Endothelial cell (in vitro differentiated cells): ENCODE data around the gene CNTN6. TPM values are rescaled to one million over a fixed set of nuclear protein-coding genes. Genes with fewer than 3 reads are reported as not detected.

Experiments
- DNase-seq: peaks from one replicate; pipeline ENCODE4 v3.0.0; 2021; ENCODE audit warnings: low spot score
- H3K27ac Mint-ChIP-seq: one replicate; pipeline ENCODE4 v1.8.0; 2021; ENCODE audit warnings: mixed read lengths, inconsistent platforms; ENCODE audit not compliant: unreplicated experiment
- H3K27me3 Mint-ChIP-seq: one replicate; pipeline ENCODE4 v1.8.0; 2021; ENCODE audit warnings: mild to moderate bottlenecking, moderate library complexity, mixed read lengths, inconsistent platforms; ENCODE audit not compliant: unreplicated experiment
- H3K36me3 Mint-ChIP-seq: one replicate; pipeline ENCODE4 v1.8.0; 2021; ENCODE audit warnings: mild to moderate bottlenecking, low read depth, mixed read lengths, inconsistent platforms; ENCODE audit not compliant: unreplicated experiment
- H3K4me1 Mint-ChIP-seq: one replicate; pipeline ENCODE4 v1.8.0; 2021; ENCODE audit warnings: mild to moderate bottlenecking, mixed read lengths, inconsistent platforms; ENCODE audit not compliant: unreplicated experiment
- H3K4me3 Mint-ChIP-seq: one replicate; pipeline ENCODE4 v1.8.0; 2021; ENCODE audit warnings: mild to moderate bottlenecking, mixed read lengths, inconsistent platforms; ENCODE audit not compliant: unreplicated experiment
- H3K9me3 Mint-ChIP-seq: one replicate; pipeline ENCODE4 v1.8.0; 2021; ENCODE audit warnings: mixed read lengths, inconsistent platforms; ENCODE audit not compliant: unreplicated experiment
- CTCF ChIP-seq: fragments of 200-600 bp; sonication (generic); IDR thresholded peaks from one replicate; pipeline ENCODE4 v1.5.0; 2021; ENCODE audit warnings: antibody characterized with exemption; ENCODE audit not compliant: unreplicated experiment
- total RNA-seq: library from RNA; stranded (reverse); fragmentation: NEBNext Ultra II Directional; extraction: Animal tissue kit (Norgen Biotek cat#: 25700); gene quantifications from one replicate; pipeline ENCODE4 v1.2.1, GENCODE V29; 2021; ENCODE audit not compliant: unreplicated experiment

Gene CNTN6
- total RNA-seq, 1 donor from 2014 or later: not detected

- DNase-seq: no peak
- no peak for TF ChIP-seq CTCF
- H3K4me3 Mint-ChIP-seq: no peak overlapping the region
- H3K27ac Mint-ChIP-seq: no peak overlapping the region
- H3K27me3 Mint-ChIP-seq: no peaks in the 10 kb centered on the region
- no peaks in the 10 kb centered on the region for H3K4me1 Mint-ChIP-seq
- peaks cover 21% of the 10 kb centered on the region for H3K9me3 Mint-ChIP-seq
- H3K36me3 Mint-ChIP-seq: no peaks in the 10 kb centered on the region
Observed at GRCh38 chr3:1423566-1424089, 330.8 kb downstream of the CNTN6 start.

- DNase-seq: no peak
Observed at GRCh38 chr3:1439395-1439794, 346.6 kb downstream of the CNTN6 start.

GRCh38 chr3:1442271-1442670 is 349.4 kb downstream of the CNTN6 start:
- no peaks in the 10 kb centered on the region for H3K36me3 Mint-ChIP-seq
- TF ChIP-seq CTCF: no peak
- no peak for DNase-seq
- no peak overlapping the region for H3K4me3 Mint-ChIP-seq
- H3K4me1 Mint-ChIP-seq: no peaks in the 10 kb centered on the region
- H3K27ac Mint-ChIP-seq: no peak overlapping the region
- peaks cover 46% of the 10 kb centered on the region for H3K9me3 Mint-ChIP-seq
- no peaks in the 10 kb centered on the region for H3K27me3 Mint-ChIP-seq

More at GRCh38 chr3:1439395-1439794, 346.6 kb downstream of the CNTN6 start:
- Mint-ChIP-seq H3K27me3 (no peaks in the 10 kb centered on the region), H3K9me3 (peaks cover 36% of the 10 kb centered on the region), H3K27ac (no peak overlapping the region), H3K4me3 (no peak overlapping the region), H3K36me3 (no peaks in the 10 kb centered on the region), H3K4me1 (no peaks in the 10 kb centered on the region)
- TF ChIP-seq CTCF: no peak

- no peak for TF ChIP-seq CTCF
- DNase-seq: no peak
- Mint-ChIP-seq H3K27ac (no peak overlapping the region), H3K4me3 (no peak overlapping the region), H3K4me1 (no peaks in the 10 kb centered on the region), H3K27me3 (no peaks in the 10 kb centered on the region), H3K9me3 (peaks cover 39% of the 10 kb centered on the region), H3K36me3 (no peaks in the 10 kb centered on the region)
Observed at GRCh38 chr3:1444195-1444594, 351.4 kb downstream of the CNTN6 start.

GRCh38 chr3:1446531-1446930 is 353.7 kb downstream of the CNTN6 start:
- Mint-ChIP-seq H3K36me3 (no peaks in the 10 kb centered on the region), H3K27ac (no peak overlapping the region), H3K4me3 (no peak overlapping the region), H3K9me3 (peaks cover 27% of the 10 kb centered on the region), H3K4me1 (no peaks in the 10 kb centered on the region), H3K27me3 (no peaks in the 10 kb centered on the region)
- TF ChIP-seq CTCF: no peak
- DNase-seq: no peak
